HG03097 (cell line): ENCODE results near the gene SERPINB5.

Experiments
- ATAC-seq: cut with Tn5 transposase; IDR thresholded peaks from one replicate; pipeline ENCODE4 v1.9.1; 2021; ENCODE audit not compliant: unreplicated experiment, low FRiP score

The SERPINB5 gene

DNA sequence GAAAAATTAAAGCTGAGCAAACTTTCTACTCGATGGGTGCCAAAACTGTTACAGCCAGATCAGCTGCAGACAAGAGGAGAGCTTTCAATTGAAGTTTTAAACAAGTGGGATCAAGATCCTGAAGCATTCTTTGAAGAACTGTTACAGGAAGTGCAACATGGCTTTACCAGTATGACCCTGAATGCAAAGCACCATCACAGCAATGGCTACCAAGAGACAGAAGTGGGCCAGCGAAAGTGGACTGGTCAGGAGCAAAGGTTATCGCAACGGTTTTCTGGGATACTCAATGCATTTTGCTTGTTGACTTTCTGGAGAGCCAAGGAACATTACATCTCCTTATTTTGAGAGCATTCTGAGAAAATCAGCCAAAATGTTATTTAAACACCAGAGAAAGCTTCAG is 9.1 kb upstream of the SERPINB5 start:
- no peak for ATAC-seq

DNA sequence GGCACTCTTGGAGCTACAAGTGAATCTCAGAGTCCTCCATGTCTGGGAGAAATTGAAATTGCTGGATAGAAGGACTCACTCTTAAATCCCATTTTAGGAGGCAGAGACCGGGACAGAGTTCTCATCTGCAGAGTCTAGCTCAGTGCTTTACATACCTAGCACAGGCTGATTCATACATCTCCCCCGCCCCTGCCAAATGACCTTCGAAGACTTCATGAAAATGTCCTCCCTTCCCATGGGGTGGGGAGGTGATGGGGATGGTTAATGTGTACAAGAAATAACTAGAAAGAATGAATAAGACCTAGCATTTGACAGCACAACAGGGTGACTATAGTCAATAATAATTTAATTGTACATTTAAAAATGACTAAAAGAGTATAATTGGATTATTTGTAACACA is 8.2 kb upstream of the SERPINB5 start:
- ATAC-seq = no peak

DNA sequence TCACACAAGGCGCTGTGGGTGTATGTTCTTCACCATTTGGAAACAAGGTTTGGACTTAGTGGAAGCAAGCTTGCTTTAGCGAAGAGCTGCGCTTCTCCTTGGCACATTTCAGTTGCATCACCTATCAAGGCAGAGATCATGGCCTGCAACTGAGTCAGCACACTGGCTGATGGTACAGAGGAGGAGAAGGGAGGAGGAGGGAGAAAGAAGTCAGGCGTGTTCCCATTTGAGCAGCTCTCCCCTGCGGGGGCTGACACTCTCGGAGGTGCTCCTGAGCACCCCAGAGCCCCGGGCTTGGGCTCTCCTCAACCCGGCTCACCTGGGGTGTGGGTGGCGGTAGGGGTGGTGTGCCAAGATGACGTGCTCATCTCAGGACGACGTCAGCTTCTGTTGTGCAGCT is 6.0 kb upstream of the SERPINB5 start:
- no peak for ATAC-seq

DNA sequence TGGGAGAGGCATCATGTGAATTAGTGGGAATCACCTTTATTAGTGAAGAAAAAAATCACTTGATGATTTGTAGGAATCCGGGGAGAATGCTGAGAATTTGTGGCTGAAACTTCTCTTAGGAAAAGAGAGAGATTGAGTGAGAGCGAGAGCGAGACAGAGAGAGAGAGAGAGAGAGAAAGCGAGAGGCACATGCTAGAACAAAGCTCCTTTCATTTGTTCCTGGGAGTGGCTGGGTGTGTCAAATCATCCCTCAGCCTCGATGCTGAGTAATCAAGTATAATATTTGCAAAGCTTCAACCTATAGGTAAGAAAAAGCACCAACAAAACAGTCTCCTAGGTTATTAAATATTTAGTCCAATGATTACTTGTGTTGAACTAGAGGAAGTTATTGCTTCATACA is 4.4 kb upstream of the SERPINB5 start:
- ATAC-seq = no peak

DNA sequence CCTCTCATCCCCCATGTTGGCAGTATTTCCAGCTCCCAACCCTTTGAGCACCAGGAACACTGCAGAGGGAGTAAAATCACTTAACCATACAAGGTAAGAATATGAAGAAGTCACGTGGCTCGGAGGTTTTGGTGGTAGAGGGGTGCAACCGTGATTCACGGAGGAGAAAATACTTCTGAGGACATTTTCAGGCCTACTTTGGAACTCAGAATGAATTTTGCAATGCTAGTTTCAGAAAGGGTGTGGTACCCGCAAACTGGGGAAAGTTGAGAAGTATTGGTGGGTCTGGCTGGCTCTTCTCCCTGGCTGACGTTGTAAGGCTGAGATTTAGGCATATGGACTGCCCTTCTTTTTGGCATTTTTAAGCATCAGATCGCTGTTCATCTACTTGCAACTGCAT is 442 bp downstream of the SERPINB5 start:
- no peak for ATAC-seq

DNA sequence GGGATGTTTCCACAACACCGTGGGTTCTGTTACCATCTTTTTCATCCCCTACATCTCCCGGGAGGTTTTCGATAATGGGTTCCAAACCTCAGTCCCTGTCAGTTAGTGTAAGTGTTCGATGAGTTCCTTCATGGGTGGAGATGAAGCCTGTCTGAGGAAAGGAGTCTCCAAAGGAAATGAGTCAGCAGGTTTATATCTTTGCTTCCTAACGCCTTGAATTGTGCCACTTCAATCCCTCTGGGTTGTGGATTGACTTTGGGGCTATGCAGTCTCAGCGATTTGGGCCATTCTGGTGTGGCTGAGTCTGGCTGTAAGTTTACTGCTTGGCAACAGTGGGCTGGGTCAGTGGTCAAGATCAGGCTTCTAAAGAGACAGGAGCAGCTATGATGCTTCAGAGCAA is 1.2 kb downstream of the SERPINB5 start:
- no peak for ATAC-seq

DNA sequence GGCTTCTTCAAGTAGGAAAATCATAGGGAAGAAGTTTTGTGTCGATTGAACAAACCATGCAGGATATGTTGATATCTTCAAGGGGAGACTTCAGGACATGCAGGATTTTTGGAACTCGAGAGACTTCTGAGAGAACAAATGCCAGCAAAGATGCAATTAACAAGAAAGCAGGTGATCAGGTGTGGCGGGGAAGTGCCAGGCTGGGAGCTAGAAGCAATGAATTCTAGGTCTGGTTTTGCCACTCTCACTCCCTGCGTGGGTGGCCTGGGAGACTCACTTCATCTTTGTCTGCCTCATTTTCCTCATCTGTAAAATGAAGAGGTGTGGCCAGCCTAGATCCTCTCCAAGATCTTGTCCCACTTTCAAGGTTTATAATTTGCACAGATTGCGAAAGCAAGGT is 3.1 kb downstream of the SERPINB5 start:
- ATAC-seq = no peak

DNA sequence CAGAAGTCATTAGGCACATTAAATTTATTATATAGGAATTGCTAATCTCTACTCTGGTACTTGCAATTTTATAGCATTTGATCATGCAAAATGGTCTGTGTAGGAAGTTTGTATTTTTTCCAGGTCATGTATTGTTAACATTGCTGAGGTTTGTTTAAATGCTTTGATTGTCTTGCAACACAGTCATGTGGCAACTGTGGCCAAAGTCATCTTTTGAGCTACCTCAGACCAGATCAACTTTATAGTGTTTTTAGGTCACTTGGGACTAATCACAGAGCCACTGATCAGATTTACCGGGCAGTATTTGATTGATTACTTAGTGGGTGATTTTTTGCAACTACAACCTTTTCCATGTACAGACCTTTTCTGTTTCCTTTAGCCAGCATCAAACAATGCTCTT is 3.7 kb downstream of the SERPINB5 start:
- ATAC-seq = no peak

DNA sequence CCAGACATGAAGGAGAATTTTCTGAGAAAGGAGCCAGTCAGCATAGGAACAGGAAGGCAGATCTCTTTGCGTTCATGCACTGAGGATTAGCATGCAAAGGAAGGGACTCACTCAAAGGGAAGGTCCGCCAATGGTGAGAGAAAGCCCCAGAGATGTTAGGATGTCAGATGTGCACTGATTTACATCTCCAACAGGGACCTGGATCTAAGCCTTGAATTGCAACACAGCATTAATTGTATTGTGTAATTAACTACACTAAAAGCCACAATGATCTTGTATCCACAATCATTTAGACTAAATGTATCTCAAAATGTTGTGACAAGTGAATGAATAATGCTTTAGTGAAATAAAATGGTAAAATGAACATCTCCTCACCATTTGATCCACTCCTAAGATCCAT is 4.2 kb downstream of the SERPINB5 start:
- ATAC-seq = no peak

DNA sequence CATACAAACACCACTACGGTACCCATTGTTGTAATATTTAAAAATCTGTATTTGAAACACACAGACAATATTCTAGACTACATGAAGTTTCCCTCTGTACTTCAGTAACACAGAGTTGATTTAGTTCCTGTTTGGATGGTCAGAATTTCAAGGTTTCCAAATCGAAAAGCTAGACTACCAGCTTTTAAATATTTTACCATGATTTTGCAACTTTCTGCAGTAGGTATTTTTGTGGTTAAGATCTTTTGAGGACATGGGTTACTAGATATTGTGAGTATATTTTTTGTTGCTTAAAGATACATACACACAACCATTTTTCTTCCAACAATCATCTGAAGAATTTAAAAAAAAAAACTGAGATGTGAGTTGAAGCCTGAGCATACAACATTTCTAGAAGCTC is 10.9 kb downstream of the SERPINB5 start:
- ATAC-seq = no peak

DNA sequence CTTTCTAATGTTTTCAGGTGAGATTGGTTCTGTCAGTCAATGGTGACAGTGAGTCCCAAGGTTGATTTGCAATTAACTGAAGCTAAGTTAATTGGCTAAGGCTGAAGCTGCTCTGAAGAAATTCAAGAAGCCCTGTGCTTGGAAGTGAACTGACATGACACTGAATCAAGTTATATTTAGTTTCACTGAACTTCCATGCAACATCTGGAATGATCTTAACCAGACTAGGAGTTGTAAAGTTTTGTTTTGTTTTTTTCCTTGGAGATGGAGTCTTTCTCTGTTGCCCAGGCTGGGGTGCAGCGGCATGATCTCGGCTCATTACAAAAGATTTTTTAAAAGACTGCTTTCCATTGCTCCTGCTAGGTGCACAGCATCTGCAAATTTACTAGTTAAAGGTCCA is 11.4 kb downstream of the SERPINB5 start:
- ATAC-seq = no peak

DNA sequence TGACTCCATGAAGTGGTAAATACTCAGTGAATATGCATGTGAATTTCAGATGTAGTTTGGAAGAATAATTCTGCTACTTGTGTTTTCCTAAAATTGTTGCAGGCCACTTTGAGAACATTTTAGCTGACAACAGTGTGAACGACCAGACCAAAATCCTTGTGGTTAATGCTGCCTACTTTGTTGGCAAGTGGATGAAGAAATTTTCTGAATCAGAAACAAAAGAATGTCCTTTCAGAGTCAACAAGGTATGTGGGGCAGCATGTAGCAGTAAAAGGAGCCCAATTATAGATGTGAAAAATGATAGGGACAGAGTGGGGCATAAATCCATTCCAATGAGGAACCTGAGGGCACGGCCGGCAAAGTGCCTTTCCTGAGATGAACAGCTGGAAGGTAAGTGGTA is 16.1 kb downstream of the SERPINB5 start:
- ATAC-seq = no peak

DNA sequence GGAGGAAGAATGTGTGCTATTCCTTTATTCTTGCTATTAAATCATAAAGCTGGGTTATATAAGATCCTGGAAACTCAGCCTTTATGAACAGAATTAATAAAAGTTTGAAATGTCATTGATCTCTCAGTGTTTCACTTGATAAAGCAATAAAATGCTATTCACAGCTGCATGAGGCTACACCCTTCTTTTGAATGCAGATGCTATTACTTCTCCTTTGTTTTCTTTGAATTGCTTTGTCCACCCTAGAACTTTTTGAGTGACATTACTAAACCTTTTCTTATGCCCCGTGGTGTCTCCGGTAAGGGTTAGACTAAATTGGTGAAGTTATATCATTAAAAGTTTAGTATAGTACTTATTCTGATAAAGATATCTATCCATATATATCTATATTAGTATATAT is 18.9 kb downstream of the SERPINB5 start:
- ATAC-seq = no peak

DNA sequence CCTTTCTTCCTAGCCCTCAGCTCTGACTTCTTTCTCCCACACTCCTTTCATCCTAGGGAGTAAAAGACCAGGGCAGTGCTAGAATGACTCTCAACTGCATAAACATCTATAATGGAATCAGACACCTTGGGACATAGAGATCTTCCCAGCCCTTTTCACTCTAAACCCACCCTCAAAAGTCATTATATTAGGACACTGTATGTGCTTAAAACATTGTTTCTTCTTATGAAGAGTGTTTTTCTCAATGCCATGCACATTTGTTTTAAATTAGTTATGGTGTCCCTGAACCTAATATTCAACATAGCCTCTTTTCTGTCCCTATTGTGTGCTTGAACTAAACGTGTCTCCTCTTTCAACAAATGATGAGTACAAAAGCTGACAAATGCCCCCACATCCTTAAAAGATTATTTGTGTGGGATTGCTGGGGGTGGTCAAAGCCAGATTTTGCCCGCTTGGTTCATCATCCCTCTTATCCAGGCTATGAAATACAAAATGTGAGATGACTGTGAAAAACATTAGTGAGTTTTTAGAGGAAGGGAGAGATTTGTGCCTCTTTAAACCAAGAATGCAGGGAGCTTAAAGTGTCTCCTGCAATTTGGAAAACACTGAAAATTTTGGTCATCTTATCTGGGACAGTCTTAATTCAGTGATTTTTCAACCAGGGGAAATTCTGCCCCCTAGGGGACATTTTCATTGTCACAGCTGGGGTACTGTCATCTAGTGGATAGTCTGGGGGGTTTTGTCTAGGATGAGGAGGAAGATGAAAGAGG is 29.0 kb downstream of the SERPINB5 start:
- ATAC-seq = no peak

DNA sequence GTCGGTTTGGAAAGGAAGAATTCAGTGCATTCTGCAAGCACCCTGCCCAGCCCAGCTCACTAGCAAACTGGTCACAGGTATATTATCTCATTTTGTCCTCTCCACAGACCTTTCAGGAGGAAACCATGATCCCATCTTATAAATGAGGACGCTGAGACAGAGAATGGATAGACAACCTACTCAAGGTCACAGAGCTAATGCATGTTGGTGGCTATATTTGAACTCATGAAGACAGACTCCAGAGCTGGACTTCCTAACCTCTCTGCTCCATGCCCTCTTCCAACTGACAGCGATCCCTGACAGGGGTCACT is 29.5 kb downstream of the SERPINB5 start:
- ATAC-seq = no peak

DNA sequence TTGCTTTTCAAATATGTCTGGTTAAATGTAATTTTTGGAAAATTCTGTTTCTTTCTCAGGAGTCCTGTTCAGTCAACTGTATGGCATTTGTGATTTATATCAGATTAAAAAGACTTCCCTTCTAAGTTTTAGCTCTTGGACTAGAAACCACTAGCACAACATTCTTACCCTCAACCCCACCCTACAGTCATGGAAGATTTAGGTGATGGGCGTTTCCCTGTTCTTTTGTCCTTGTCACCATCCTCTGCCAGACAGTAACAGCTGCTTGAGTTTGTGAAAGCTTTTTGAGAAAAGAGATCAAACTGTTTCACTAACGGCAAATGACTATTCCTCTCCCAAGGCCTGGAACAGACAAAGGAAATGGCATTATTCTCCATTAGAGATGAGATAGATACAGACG is 31.8 kb downstream of the SERPINB5 start:
- ATAC-seq = no peak

DNA sequence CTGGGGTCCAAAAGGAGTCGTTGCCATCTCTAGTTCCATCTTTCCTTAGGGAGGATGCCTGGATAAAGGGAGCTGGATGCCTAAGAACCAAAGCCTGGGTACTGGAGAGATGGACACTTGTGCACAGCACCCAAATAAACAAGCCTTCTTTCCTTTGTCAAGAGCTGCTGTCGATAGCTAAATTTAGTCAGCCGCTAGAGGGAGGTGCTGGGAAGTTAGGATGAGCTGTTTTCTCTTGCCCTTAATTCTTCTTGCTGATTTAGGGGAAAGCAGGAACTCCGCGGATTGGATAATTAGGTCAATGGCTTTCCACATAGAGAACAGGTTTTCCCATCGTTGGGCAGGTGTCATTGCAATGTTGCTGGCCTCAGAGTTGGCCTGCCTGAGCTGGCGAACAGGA is 34.5 kb downstream of the SERPINB5 start:
- no peak for ATAC-seq

DNA sequence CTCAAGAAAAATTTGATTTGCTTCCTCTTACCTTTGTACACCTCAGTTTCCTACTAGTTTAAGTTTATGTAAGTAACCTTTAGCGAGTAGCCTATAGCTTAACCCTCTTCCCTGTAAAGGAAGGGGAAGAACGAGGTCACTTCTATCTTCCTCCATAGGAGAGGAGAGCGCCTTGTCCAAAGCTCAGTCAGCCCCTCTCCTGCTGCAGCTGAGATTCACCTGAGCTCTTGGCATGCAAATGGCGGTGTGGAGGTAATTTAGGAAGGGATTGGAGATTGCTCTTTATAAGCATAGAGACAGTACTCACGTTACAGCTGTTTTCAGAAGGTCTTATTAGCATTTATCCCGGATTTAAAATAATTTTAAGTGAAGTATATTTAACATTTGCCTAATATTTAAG is 37.6 kb downstream of the SERPINB5 start:
- no peak for ATAC-seq

DNA sequence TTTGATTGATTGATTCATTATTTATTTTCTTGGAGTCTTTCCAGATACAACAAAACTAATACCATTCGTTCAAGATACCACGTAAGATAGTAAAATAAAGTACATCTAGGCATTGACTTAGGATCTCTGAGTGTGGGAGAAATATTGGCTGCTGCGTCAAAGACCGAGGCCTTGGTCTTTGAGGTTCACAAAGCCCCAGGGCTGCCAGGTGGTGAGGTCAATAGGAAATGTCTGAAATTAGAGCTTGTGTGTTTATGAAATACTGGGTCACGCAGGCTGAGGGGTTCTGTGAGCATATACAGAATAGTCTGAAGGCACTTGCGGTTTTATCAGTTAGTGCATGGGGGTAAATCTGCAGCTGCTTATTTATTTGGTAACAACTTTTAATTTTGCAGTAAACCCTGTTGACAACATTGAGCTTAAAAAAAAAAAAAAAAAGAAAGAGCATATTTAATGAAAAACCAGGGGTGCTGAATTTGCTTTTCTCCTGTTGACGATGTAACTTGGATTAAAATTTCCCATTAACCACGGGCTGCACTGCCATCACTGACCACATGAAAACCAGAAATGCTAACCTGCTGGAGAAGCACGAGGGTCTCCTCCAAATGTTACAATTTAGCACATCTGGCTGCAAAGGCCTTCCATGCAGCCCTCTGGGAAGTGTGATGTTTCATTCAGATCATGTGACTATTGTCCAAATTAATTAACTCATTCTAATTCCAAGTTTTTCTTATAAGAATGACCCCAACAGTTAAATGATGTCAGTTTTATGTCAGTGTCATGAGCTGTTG is 38.3 kb downstream of the SERPINB5 start:
- no peak for ATAC-seq

DNA sequence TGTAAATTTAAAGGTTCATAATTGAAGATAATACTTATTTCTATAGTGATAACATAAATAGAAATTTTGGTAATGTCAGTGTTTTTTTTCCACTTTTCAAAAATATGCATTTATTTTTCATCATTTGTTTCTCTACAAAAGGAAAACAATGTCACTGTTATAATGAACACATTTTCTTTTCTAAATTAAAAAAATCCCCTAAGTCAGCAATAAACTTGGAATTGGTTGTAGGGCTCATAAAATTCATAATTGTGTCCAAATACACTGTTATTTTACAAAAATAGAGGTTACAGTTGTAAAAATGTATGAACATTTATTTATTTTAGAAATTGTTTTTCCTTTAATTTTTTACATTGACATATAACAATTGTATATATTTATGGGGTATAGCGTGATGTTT is 39.0 kb downstream of the SERPINB5 start:
- ATAC-seq = no peak

DNA sequence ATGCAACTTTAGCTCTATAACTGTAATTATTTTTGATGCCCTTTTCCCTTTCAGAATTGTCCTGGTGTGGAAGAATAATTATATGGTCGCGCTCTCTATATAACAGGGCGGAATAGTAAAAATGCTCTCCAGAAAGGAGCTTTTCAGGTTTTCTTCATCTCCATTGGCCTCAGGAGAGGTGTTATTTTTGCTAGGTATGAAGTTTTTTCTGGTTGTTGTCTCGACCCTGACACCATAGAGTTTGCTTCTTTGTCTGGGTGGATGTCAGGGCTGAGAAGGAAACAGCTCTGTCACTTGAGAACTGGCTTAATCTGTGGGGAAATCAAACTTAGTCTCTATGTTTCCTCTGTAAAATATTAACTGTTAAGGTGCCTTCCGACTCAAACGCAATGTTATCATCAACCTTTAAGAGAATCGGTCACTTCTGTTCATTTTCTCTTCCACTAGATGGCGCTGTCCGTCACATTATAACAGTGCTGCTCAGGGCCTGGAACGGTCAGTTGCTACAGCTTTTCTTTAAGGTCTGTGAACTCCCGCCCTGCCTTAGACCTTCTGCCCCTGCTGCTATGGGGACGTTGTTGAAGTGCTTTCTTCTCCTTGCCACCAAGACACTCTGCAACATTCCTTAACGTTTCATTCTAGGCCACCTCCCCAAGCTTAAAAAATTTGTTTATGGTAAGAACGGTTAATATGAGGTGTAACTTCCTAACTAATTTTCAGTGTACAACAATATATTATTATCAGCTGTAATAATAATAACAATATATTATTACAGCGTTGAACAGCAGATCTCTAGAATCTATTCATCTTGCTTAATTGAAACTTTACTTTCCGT is 41.6 kb downstream of the SERPINB5 start:
- peak; percentile 92 for ATAC-seq
